Measurements from ENCODE around the gene RNU6-8.

DNA sequence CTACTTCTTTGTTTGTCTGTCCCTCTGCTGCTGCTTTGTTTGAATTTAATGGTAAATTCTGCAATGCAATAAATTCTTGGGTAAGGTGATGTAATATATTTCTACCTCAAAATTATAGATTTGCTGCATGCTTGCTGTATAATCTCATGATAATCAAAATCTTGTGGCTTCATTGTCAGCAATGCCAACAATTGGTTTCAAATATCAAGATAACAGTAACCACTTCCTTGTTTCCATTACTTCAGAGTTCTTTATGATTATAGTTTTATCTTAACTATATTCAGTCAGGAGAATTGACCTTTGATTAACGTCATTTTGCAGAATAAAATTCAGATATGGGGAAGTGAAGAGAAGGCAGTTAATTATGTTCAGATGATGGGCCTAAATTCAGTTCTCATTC is 30.2 kb upstream of the RNU6-8 start:
- TF ChIP-seq, protein P1, sequence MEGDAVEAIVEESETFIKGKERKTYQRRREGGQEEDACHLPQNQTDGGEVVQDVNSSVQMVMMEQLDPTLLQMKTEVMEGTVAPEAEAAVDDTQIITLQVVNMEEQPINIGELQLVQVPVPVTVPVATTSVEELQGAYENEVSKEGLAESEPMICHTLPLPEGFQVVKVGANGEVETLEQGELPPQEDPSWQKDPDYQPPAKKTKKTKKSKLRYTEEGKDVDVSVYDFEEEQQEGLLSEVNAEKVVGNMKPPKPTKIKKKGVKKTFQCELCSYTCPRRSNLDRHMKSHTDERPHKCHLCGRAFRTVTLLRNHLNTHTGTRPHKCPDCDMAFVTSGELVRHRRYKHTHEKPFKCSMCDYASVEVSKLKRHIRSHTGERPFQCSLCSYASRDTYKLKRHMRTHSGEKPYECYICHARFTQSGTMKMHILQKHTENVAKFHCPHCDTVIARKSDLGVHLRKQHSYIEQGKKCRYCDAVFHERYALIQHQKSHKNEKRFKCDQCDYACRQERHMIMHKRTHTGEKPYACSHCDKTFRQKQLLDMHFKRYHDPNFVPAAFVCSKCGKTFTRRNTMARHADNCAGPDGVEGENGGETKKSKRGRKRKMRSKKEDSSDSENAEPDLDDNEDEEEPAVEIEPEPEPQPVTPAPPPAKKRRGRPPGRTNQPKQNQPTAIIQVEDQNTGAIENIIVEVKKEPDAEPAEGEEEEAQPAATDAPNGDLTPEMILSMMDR (IDR thresholded peaks at IDR 0.05; ENCODE audit: low read depth, low read length) = no peak
- TF ChIP-seq EZH2phosphoT487 (IDR thresholded peaks at IDR 0.05; ENCODE audit: low read depth) = no peak
